WI38 (cell line): ENCODE measurements around the gene ARHGAP45.
A peak's percentile ranks its signal among the peaks of the same experiment; 100 is the strongest.

ENCODE experiments used
- H3K4me3 ChIP-seq: 2 replicates; pipeline ENCODE4 v1.5.1; 2011; ENCODE audit warnings: low read depth, mild to moderate bottlenecking, control low read depth, low read length
- TF ChIP-seq, protein P1 (sequence below): IDR thresholded peaks from 2 replicates; pipeline ENCODE4 v1.5.1; 2012; ENCODE audit warnings: low read depth, mild to moderate bottlenecking, control low read depth, low read length

Gene ARHGAP45

DNA sequence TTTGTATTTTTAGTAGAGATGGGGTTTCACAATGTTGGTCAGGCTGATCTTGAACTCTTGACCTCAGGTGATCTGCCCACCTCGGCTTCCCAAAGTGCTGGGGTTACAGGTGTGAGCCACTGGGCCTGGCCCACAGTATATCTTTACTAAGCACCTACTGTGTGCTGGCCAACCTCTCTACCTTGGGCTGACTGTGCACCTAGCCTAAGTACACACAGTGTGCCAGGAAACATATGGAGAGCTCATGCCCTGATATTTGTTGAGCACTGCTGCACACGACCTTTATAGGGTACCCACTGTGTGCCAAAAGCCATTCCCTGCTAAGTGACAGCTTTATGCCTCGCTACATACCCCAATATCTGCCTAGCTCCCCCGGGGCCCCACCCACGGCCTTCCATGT lies 6.3 kb upstream of the ARHGAP45 start:
- TF ChIP-seq, protein P1, sequence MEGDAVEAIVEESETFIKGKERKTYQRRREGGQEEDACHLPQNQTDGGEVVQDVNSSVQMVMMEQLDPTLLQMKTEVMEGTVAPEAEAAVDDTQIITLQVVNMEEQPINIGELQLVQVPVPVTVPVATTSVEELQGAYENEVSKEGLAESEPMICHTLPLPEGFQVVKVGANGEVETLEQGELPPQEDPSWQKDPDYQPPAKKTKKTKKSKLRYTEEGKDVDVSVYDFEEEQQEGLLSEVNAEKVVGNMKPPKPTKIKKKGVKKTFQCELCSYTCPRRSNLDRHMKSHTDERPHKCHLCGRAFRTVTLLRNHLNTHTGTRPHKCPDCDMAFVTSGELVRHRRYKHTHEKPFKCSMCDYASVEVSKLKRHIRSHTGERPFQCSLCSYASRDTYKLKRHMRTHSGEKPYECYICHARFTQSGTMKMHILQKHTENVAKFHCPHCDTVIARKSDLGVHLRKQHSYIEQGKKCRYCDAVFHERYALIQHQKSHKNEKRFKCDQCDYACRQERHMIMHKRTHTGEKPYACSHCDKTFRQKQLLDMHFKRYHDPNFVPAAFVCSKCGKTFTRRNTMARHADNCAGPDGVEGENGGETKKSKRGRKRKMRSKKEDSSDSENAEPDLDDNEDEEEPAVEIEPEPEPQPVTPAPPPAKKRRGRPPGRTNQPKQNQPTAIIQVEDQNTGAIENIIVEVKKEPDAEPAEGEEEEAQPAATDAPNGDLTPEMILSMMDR, result no peak
- no peak overlapping the region for H3K4me3 ChIP-seq

DNA sequence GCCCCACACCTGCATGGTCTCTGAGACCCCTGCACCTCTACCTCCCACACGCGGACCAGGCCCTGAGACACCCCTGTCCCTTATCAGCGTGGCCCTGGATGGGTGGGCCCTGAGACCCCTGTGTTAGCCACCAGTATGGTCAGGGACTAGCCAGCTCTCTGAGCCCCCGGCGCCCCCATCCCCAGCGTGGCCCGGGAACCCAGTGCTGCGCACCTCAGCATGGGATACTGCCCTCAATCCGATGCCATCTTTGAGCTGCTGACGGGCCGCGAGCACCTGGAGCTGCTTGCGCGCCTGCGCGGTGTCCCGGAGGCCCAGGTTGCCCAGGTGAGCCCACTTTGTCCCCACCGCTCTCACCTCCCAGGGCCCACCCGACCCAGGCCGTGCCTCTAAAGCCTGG lies 5.0 kb upstream of the ARHGAP45 start:
- TF ChIP-seq, protein P1, result no peak
- H3K4me3 ChIP-seq, result no peak overlapping the region

DNA sequence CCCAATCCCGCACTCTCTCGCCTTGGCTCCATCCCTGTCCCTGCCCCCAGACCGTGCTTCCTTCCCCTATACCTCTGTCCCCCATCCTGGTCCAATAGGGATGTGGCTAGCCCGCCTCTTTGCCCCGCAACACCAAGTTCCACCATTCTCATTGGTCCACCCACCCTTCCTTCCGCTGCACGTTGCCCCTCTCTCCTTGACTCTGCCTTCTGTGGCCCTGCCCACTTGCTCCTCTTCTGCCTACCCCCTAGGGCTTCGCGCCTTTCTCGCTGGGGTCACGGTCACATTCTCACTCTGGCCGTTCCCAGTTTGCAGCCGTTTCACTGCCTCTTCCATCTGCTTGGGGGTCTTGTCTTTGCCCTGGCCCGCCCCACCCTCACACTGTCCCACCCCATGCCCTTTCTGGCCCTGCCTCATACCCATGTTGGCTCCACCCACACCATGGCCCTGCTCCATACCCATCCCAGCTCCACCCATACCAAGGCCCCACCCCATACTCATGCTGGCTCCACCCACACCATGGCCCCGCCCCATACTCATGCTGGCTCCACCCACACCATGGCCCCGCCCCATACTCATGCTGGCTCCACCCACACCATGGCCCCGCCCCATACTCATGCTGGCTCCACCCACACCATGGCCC lies 4.5 kb upstream of the ARHGAP45 start:
- TF ChIP-seq, protein P1, result no peak

DNA sequence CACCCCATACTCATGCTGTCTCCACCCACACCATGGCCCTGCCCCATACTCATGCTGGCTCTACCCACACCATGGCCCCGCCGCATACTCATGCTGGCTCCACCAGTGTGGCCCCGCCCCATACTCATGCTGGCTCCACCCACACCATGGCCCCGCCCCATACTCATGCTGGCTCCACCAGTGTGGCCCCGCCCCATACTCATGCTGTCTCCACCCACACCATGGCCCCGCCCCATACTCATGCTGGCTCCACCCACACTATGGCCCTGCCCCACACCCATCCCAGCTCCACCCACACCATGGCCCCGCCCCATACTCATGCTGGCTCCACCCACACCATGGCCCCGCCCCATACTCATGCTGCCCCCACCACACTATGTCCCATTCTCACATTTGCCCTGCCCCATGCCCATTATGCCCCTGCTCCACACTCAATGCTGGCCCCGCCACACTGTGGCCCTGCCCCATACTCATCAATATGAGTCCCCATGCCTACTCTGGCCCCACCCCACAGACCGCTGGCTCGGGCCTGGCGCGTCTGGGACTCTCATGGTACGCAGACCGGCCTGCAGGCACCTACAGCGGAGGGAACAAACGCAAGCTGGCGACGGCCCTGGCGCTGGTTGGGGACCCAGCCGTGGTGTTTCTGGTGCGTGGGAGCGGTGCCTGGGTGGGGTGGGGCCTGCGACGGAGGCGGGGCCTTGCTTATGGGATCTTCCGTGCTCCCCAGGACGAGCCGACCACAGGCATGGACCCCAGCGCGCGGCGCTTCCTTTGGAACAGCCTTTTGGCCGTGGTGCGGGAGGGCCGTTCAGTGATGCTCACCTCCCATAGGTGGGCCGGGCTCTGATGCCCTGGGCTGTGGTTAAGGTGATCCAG lies 3.7 kb upstream of the ARHGAP45 start:
- TF ChIP-seq, protein P1, result no peak
- H3K4me3 ChIP-seq, result no peak overlapping the region

More for the DNA sequence above, 4.5 kb upstream of the ARHGAP45 start:
- no peak overlapping the region for H3K4me3 ChIP-seq

DNA sequence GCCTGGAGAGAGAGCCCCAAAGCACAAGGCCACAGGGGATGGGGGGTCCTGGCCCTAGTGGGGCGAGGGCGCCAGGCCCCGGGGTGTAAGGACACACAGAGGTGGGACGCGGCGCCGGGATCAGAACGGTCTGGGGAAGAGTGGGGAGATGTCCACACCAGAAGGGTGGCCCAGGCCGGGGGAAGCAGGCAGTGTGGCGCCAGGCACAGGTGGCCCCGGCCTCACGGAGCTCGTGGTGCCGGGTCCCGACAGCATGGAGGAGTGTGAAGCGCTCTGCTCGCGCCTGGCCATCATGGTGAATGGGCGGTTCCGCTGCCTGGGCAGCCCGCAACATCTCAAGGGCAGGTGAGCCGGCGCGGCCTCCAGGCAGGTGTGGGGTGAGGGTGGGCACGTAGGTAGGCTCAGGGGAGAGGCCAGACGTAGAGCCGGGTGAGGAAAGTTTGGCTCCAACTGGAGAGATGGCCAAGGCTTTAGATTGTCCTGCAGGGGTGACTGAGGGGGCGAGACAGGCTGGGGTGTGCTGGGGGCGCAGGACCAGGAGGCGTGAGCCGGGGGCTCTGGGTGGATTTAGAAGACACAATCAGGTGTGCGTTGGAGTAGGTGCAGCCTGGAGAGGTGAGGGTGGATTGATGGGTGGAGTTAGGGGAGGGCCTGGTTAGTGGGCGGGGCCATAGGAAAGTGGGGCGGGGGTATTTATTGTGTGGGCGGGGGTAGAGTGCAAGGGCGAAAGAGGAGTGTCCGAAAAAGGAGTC lies 2.9 kb upstream of the ARHGAP45 start:
- H3K4me3 ChIP-seq, result no peak overlapping the region
- TF ChIP-seq, protein P1, result no peak

DNA sequence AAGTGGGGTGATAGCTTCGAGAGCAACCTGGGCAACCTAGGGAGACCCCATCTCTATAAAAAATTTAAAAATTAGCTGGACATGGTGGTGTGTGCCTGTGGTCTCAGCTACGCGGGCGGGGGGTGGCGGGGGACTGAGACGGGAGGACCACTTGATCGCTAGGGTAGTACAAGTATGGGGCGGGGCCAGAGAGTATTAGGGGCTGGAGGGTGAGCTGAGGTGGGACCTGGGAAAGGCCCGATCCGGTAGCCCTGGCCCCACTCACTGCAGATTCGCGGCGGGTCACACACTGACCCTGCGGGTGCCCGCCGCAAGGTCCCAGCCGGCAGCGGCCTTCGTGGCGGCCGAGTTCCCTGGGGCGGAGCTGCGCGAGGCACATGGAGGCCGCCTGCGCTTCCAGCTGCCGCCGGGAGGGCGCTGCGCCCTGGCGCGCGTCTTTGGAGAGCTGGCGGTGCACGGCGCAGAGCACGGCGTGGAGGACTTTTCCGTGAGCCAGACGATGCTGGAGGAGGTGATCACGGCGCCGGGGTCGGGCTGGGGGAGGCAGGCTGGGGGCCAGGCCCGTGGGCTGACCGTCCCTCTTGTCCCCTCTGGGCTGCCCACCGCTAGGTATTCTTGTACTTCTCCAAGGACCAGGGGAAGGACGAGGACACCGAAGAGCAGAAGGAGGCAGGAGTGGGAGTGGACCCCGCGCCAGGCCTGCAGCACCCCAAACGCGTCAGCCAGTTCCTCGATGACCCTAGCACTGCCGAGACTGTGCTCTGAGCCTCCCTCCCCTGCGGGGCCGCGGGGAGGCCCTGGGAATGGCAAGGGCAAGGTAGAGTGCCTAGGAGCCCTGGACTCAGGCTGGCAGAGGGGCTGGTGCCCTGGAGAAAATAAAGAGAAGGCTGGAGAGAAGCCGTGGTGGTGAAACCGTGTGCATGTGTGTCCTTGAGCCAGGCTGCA lies 2.0 kb upstream of the ARHGAP45 start:
- H3K4me3 ChIP-seq, result no peak overlapping the region
- TF ChIP-seq, protein P1, result peak; percentile 73
